CD4-positive, alpha-beta T cell treated with Interleukin-17A for 4 hours (primary cell): Measurements from ENCODE around the gene ULBP3.
"Not testable (repeated sequence)": the region's sequence is repeated elsewhere in the genome, so short reads cannot be mapped to it uniquely, and the experiment has no call there.

Experiments used
- DNase-seq: peaks from one replicate; pipeline ENCODE4 v3.0.0-alpha.2; 2020; ENCODE audit warnings: mixed read lengths

The ULBP3 gene

DNA sequence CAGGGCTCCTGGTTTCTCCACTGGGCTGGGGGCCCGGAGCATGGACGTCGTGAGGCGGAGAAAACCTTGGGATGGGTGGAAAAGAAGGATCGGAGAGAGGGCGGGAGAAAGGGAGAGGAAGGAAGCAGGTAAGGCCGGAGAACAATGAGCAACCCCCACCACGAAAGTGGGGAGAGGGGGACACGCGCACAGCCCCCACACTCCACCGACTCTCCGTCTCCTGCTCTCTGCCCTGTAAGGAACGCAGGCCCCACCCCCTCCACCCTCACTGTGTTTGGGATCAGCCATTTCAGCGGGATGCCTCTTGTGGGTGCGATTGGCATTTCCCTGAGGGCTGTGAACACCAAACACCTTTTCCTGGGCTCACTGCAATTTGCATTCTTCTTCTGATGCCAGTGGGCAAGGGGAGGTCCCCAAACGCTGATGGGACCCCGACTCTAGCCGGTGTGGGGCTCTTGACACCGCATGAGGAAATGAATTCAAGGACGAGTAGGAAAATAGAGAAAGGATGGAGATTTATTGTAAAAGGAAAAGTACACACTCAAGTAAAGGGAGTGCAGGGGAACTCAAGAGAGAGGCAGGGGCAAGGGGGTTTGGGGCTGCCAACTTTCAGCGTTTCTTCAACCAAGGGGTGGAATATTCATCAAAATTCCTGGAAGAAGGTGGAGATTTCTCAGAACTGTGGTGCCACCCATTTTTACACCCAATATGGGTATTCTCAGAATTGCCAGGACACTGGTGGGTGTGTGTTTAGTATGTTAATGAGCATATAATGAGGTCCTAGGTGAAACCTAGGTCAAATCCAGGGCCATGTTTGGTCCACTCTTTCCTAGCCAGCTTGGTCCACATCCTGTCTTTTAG, 30.5 kb downstream of the ULBP3 start:
- no peak for DNase-seq

DNA sequence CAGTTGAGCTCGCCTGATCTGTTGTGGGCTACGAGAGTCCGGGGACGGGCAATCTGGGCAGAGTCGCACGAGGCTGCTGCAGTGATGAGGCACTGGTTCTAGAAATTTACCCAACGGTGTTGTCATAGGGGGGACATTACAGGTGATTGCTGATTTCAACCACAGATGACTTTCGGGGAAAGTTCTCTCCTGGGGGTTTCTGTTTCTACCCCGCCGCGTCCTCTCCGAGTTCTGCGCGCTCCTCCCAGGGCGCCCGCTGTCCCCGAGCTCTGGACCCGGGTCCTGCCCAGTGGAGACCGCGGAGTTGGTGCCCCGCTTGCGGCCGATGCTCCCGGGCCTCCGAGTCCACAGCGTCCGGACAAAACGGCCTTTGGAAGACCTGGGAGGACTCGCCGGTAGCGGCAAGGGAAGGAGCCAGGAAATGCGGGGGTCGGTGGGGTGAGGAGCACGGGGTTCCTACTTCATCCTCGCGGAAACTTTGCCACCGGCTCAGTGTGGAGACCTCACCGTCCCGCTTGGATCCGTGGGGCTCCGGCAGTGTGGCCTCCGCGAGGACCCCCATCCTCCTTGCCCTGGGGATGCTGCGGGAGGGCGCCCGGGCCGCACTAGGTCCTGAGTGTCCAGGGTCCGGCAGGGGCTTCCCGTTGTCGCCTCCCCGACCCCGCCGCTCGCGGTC, 31.3 kb downstream of the ULBP3 start:
- no peak for DNase-seq

DNA sequence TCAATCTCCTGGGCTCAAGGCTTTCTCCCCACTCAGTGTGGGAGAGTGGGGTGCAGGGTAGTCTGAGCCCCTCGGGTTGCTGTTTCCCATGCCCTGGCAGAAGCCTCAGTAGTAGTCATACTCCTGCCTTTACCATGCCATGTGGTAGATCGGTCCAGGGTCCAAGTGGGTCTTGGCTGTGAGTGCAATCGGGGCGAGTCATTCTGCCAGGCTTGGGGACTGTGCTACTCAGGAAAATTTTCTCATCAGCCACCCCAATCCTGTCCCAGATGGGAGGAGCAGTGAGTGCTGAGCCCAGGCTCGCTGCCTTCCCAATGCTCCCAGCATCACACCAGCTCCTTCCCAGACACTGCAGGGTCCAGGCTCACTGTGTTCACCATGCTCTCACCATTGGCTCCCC, 32.8 kb downstream of the ULBP3 start:
- no peak for DNase-seq

DNA sequence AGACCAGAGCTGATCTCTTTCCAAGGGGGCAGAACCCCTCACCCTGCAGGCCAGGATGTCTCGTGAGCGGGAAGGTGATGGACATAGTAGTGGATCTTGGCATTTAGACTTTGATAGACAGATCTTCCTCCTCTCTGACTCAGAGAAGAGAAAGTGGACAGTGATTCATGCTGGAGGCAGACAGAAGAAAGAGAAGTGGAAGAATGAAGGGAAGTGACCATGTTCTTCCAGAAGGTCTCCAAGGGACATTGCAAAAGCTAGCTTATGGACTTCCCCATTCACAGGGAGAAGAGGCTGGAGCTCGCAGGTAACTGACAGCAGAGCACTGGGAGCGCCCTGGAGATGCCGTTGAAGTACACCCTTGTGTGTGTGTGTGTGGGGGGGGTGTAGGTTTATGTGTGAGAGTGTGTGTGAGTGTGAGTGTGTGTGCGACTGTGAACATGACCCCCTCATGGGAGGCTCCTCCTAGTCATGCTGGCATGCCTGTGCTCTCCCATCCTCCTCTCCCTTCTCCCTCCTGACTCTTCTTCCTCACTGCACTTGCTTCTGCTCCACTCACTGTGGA, 35.6 kb downstream of the ULBP3 start:
- DNase-seq, result no peak

DNA sequence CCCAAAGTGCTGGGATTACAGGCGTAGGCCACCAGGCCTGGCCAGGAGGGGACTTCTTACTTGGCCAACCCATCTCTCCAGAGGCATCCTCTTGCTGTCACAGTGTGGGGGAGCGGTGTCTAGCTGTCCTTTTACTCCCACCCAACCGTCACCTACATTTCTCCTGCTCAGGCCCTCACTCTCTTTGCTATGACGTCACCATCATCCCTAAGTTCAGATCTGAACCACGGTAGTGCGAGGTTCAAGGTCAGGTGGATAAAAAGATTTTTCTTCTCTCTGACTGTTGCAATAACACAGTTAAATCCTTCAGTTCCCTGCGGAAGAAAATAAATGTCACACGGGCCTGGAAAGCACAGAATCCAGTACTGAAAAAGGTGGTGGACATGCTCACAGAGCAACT, 36.3 kb downstream of the ULBP3 start:
- no peak for DNase-seq

DNA sequence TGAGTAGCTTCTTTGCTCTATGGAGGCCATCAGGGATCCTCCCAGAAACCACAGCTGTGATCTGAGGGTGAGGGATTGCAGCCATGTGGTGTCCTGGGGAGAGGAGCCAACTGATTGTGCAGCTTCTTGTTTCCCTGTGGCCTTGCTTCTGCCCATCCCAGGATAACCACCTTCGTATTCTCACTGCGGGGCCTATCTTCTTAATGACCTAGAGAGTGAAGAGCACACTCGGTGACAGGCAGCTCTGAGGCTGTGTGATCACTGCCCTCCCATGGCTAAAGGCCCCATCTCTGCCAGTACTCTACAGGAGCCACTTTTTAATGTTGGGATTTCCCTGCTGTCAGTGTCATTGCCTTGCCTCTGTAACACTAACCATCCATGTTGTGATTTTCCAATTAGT, 38.3 kb downstream of the ULBP3 start:
- no peak for DNase-seq

DNA sequence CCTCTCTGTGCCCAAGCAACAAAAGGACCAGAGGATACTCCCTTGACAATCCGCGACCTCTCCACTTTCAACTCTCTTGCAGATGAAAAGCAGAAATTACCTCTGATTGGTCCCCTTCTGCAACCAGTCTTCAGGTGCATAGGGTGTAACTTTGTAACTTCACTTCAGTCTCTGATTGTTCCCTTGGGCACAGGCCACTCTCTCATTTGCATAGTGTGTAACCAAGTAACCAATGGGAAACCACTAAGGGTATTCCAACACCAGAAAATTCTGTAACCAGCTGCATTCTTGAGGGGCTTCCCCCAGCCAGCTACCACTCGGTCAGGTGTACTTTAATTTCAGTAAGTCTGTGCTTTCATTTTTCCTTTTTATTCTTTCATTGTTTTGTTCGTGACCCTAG, 39.2 kb downstream of the ULBP3 start:
- DNase-seq, result no peak

DNA sequence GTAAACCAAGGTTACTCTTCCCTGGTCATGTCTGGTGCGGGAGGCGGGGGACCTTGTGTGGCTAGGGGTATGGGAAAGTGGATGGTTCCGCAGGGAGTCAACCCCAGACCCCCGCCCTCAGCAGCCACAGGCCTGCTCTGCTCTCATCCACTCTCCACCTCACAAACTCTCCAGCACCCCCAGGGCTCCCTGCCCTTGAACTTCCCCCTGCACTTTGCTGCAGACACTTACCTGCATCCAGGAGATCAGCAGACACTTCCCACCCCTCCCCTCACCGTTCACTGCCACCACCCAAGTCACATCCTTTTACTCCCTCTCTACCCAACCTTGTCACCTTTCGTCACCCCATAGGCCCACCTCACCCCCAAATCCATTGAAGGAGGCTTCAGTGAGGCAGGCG, 39.6 kb downstream of the ULBP3 start:
- no peak for DNase-seq

DNA sequence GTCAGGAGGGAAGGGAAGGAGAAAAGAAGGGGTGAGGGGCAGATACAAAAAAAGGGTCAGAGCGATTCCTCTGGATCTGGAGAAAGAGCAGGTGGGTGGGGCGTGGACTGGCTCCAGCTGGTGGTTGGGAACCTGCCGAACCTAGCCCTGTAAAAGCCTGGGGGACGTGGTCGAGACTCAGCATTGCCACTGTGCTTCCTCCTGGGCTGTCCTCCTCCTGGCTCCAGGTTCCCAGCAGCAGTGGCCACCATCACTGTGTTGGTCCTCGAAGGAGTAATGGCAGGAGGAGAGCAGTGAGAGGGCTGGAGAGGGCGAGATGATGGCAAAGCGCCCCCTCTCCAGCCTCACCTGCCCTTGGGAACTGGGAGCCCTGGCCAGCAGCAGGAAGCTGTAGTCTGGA, 40.1 kb downstream of the ULBP3 start:
- no peak for DNase-seq

DNA sequence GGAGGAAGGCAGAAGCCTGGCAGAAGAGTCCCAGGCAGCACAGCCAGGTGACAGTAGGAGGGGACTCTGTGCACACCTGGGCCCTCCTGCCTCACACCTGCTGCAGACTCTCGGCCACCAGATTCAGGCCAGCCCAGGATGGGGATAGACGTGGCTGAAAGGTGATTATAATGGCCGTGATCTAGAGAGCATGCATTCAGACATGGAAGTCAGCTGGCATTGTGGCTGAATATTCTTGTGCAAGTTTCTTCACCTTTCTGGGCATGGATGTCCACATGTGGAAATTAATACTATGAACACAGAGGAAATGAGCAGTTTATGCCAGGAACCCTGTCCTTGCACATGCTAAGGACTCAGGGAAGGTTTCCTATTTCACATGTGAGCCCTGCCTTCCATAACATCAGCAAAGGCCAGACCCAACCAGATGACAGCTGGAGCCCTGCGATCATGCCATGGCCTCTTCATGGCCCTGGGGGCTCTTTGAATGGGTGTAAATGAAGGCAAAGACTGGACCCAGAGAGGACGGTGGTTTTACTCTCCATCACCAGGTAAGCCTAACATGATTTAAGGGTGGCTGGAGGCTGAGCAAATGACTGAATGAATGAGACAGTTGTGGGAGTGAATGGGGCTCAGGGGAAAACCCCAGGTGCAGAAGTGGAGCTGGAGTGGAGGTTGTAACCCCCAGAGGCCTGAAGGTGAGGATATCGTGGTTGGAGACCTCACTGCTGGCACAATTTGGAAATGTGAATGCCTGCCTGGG, 40.9 kb downstream of the ULBP3 start:
- DNase-seq, result no peak

DNA sequence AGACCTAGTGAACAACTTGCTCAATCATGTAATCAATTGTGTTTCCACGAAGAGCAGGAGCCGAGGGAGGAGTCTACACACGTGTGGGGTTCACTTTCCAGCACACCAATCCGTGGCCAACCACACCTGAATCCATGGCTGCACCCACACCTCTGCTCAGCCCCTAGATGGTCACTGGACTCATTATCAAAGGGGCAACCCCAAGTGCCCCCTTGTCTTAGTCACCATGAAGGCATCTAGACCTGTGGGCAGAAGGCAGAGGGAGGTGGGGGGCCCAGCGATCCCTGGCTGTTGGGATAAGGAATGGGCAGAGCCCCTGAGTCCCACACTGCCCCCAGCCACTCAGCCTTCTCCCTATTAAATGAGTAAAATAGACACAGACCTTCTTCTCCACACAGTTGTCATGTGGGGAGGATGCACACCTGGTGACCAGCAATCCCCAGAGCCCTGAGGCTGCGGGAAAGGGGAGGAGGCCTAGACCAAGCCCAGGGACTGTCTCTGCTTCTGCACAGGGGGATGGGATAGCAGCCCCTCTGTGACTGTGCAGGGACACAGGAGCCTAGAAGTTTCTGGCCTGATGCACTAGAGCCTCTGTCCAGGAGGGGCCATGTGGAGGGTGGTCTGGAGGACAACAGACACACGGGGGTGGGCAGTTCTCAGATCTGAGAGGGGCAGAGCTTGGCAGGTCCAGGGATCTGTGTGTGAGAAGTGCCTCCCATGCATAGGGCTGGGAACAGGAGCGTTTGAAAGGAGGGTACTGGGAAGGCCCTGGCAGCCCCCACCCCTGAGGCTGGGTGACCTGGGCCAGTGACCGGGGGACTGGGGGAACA, 41.7 kb downstream of the ULBP3 start:
- DNase-seq, result no peak

DNA sequence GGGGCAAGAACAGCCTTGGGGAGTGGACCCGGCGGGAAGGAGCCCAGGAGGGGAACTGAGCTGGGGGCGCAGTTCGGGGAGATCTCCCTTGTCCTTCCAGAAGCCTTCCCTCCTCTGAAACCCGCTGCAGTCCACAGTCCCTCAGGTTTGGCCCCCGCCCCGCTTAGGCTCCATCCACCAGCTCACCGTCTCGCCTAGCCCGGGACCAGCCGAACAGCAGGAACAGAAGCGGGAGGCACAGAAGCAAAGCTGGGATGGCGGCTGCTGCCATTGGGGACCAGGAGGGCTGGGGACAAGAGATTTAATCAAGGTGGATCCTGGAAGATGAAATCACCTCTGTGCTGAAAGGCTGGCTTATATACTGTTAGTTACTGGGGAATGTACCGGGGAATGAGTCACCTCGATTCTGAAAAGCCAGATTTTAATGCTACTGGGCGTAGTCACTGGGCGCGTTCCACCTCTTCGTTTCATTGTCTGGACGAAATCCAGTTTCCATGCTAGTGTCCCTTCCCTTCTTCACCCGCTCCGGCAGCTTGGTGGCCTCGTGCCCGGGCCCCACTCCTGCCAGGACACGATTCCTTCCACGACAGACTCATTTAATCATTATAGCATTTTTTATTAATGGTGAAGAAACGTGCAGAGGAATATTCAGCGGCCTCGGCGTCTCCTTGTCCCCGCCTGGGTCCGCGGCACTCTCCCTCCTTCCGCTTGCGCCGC, 43.6 kb downstream of the ULBP3 start, which contains the start of gene RAET1L:
RAET1L (minus strand) TSS at position 332 of the 717 bp plus-strand sequence; CDS start at position 271, 61 bp downstream.
- DNase-seq, result no peak

DNA sequence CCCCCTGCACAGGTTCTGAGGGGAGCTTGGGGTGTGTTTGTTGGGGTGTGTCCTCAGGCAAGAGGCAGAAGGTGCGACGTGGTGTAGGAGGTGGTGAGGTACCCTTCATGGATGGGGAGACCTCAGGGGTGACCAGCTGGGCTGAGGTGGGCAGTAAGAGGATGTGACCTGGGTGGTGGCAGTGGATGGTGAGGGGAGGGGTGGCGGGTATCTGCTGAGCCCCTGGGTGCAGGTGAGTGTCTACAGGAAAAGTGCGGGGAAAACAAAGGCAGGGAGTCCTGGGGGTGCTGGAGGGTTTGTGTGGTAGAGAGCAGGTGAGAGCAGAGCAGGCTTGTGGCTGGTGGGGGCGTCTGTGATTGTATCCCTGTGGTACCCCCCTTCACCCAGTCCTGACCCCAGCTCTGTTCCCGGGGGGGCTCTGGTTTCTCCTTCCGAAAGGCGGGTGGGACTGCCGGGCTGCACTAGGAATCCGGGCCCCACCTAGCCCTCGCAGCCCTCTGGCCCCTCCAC, 44.2 kb downstream of the ULBP3 start:
- no peak for DNase-seq

DNA sequence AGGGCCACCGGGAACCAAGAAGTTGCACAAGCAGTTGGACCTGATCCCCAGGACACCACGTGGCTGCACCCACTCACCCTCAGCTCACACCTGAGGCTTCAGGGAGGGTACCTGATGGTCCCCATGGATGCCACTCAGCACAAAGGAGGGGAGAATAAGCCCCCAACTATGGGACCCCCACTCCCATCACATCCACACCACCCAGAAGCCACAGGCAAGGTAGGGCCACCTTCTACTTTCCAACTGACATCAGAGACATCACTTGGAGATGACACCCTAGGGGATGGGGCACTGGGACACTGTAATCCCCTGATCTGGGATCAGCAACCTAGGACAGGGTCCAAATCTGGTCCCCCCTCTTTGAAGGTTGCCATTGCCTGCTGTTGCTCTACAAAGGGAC, 44.9 kb downstream of the ULBP3 start:
- not testable (repeated sequence) for DNase-seq

DNA sequence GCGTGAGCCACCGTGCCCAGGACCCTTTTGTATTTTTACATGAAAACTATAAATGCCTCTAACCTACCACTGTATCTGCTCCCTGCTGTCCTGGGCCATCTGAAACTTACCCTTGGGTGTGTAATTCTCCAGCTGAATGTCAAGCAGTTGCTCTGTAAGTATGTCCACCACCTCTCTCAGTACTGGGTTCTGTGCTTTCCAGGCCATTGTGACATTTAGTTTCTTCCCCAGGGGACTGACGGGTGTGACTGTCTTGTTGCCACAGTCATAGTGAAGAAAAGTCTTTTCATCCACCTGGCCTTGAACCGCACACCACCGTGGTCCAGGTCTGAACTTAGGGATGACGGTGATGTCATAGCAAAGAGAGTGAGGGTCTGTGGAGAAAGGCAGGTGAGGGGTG, 47.1 kb downstream of the ULBP3 start:
- not testable (repeated sequence) for DNase-seq

DNA sequence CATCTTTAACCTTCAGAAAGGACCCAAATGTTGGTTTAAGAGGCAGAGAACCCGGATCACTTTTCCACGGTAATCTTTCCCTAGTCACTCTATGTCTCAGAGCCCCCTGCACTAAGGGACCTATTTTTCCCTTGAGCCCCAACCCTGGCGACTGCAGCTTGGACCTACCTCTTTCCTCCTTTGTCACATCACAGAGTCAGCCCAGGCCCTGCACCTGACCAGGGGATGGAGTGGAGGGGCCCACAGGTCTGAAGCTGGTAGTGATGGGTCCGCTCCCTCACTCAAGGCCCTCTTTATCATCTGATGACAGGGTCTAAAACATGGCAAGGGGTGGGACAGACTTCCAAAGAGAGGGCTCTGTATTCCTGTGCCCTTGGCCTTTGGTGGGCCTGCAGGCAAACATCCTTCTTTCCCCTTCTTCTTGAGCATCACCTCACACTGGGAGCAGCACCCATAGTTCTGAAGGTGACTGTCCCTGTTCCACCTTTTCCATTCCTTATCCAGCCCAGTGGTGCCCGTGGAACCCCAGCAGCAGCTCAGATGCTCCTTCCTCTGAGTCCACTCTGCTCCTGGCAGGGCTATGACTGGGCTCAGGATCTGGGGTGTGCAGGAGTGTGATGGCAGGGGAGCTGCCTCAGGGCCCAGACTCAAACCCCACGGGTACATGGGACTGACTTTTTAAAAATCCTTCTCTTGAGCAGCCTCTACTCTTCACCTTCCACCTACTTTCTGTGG, 49.9 kb downstream of the ULBP3 start:
- no peak for DNase-seq

DNA sequence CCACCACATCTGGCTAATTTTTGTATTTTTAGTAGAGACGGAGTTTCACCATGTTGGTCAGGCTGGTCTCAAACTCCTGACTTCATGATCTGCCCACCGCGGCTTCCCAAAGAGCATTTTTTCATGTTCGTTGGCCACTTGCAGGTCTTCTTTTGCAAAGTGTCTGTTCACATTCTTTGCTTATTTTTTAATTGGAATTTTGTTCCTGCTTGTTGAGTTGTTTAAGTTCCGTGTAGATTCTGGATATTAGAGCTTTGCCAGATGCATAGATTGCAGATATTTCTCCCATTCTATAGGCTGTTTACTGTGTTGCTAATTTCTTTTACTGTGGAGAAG, 51.8 kb downstream of the ULBP3 start:
- not testable (repeated sequence) for DNase-seq

DNA sequence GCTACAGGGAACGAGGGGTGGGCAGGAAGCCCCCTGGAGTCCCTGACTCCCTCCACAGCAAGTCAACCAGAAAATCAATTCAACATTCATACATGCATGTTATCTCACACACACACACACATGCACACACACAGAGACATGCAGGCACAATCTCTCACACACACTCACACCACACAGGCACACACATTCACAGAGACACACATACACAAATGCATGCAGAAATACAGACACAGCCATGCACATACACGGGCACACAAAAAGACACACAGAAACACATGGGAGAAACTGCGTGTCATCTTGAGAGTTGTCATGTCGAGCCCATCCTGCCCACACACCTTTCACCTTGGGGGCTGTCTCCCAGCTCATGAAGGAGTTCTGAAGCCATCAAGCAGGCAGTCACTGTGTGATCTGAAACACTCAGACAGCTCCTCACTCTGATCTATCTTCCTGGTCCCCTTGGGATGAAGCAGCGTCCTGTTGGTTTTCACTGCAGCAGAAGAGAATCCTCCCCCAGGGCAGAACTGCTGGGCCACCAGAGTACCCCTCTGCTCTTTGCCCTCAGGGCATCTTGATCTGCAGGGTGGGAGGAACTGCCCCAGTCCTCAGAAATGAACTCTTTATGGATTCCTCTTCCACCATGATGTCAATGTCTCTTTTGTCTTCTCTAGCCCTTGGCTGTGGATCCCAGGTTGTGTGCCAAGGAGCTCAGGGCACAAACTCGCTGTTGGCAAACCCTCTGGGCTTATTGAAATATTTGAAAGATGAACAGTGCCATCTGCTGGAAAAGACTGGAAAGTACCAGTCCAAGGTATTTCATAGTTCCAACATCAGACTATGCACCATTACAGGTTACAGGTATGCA, 52.4 kb downstream of the ULBP3 start:
- peak; percentile 68 for DNase-seq

DNA sequence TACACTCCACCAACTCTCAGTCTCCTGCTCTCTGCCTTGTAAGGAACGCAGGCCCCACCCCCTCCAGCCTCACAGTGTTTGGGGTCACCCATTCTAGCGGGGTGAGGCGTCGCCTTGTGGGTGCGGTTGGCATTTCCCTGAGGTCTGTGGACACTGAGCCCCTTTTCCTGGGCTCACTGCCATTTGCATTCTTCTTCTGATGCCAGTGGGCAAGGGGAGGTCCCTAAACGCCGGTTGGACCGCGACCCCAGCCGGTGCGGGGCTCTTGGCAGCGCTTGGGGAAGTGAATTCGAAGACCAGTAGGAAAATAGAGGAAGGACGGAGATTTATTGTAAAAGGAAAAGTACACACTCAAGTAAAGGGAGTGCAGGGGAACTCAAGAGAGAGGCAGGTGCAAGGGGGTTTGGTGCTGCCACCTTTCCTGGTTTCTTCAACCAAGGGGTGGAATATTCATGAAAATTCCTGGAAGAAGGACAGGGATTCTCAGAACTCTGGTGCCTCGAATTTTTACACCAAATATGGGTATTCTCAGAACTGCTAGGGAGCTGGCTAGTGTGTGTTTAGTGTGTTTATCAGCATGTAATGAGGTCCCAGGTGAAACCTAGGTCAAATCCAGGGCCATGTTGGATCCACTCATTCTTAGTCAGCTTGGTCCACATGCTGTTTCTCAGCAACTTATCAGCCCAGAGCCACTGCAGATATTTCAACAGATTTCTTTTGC, 53.5 kb downstream of the ULBP3 start:
- DNase-seq, result peak; percentile 14
